Keratinocyte (primary cell): ENCODE data around the gene TEAD4. TPM values are rescaled to one million over a fixed set of nuclear protein-coding genes. Genes with fewer than 3 reads are reported as not detected.

Source experiments
- DNase-seq: peaks from one replicate; pipeline ENCODE4 v3.0.0-alpha.2; 2011; ENCODE audit warnings: low read depth, missing footprints, low spot score
- FAIRE-seq: peaks from 2 replicates; lab custom pipeline; 2011; peaks lifted over from hg19 to GRCh38; lab: Jason Lieb, UNC
- H2AFZ ChIP-seq: 2 replicates; pipeline ENCODE4 v1.6.0; 2012; ENCODE audit warnings: low read length, control low read depth, inconsistent platforms; ENCODE audit not compliant: control insufficient read depth
- H3K27ac ChIP-seq: 2 replicates; pipeline ENCODE4 v1.5.1; 2011; ENCODE audit warnings: low read length; ENCODE audit not compliant: control insufficient read depth, insufficient read depth
- H3K27me3 ChIP-seq: 3 replicates; pipeline ENCODE4 v1.6.0; 2011; ENCODE audit warnings: low read length; ENCODE audit not compliant: control insufficient read depth, insufficient read depth; ENCODE audit errors: extremely low read depth
- H3K36me3 ChIP-seq, 2 experiments: 2 replicates in 1 of 2; 3 replicates in 1 of 2; pipeline ENCODE4 v1.5.1; 2011; ENCODE audit warnings: low read length in 2 of 2, mild to moderate bottlenecking in 1 of 2; ENCODE audit not compliant: control insufficient read depth in 2 of 2, insufficient read depth in 2 of 2; ENCODE audit errors: extremely low read depth in 1 of 2
- H3K4me1 ChIP-seq: 3 replicates; pipeline ENCODE4 v1.5.1; 2011; ENCODE audit warnings: low read length; ENCODE audit not compliant: control insufficient read depth, insufficient read depth; ENCODE audit errors: extremely low read depth
- H3K4me2 ChIP-seq: 3 replicates; pipeline ENCODE4 v1.6.0; 2011; ENCODE audit warnings: low read depth, low read length; ENCODE audit not compliant: control insufficient read depth, insufficient read depth; ENCODE audit errors: extremely low read depth
- H3K4me3 ChIP-seq, 3 experiments: fragments of 200-600 bp in 1 of 3; sonication (generic) in 1 of 3; 2 replicates in 2 of 3; 3 replicates in 1 of 3; pipeline ENCODE4 v1.5.1; 2011 to 2016; ENCODE audit warnings: low read length in 3 of 3, mild to moderate bottlenecking in 3 of 3, control low read depth in 2 of 3, inconsistent platforms in 1 of 3, low read depth in 1 of 3, mixed read lengths in 1 of 3, mixed run types in 1 of 3, moderate library complexity in 1 of 3; ENCODE audit not compliant: control insufficient read depth in 2 of 3, insufficient read depth in 2 of 3; ENCODE audit errors: extremely low read depth in 1 of 3
- H3K79me2 ChIP-seq: 2 replicates; pipeline ENCODE4 v1.6.0; 2012; ENCODE audit warnings: low read length; ENCODE audit not compliant: control insufficient read depth, insufficient read depth
- H3K9ac ChIP-seq: 3 replicates; pipeline ENCODE4 v1.6.0; 2011; ENCODE audit warnings: low read length; ENCODE audit not compliant: control insufficient read depth, insufficient read depth; ENCODE audit errors: extremely low read depth
- H3K9me1 ChIP-seq: 3 replicates; pipeline ENCODE4 v1.6.0; 2011; ENCODE audit warnings: low read length; ENCODE audit not compliant: control insufficient read depth, insufficient read depth; ENCODE audit errors: extremely low read depth
- H3K9me3 ChIP-seq: 2 replicates; pipeline ENCODE4 v1.5.1; 2012; ENCODE audit warnings: low read depth, low read length; ENCODE audit not compliant: control insufficient read depth
- H4K20me1 ChIP-seq: 3 replicates; pipeline ENCODE4 v1.6.0; 2011; ENCODE audit warnings: low read length; ENCODE audit not compliant: control insufficient read depth, insufficient read depth; ENCODE audit errors: extremely low read depth
- CTCF ChIP-seq, 3 experiments: IDR thresholded peaks in 1 of 3; conservative IDR thresholded peaks in 1 of 3; optimal IDR thresholded peaks in 1 of 3; 2 replicates in 2 of 3; 3 replicates in 1 of 3; pipeline versions ENCODE3 to v1.5.1; 2011; ENCODE audit warnings: low read length in 3 of 3, mild to moderate bottlenecking in 3 of 3, moderate library complexity in 2 of 3, control low read depth in 1 of 3, inconsistent platforms in 1 of 3; ENCODE audit not compliant: insufficient read depth in 2 of 3; ENCODE audit errors: extremely low read depth in 1 of 3
- EZH2 ChIP-seq: IDR thresholded peaks from one replicate; pipeline ENCODE4 v1.6.1; 2012; ENCODE audit warnings: inconsistent platforms, mild to moderate bottlenecking, low read length, moderate library complexity
- dilution Hi-C: fragments of 300-500 bp; cut with MboI; formaldehyde crosslinking; loops from one replicate; pipeline ENCODE4 v1.7.0; 2020; ENCODE audit warnings: low sequenced_read_pairs; ENCODE audit not compliant: extremely low pct_ligation_motif_present
- polyA plus RNA-seq, 5 experiments: library from polyadenylated mRNA; depleted of rRNA in 3 of 5; stranded (reverse) in 3 of 5; stranded (forward) in 1 of 5; unstranded in 1 of 5; fragments of >200 nt; gene quantifications; 1 replicate in 1 of 5; 2 replicates in 3 of 5; 3 replicates in 1 of 5; pipeline versions ENCODE4 v1.2.1 to v1.2.3, GENCODE V29; 2011 to 2012; ENCODE audit warnings: missing spikeins in 2 of 5, low read depth in 1 of 5, low replicate concordance in 1 of 5

TEAD4 gene
- polyA plus RNA-seq, 1 donor (not counting 4 experiments of a cell fraction or from before 2014, with no cell fraction given) = 8.1 TPM

- no peak overlapping the region for H3K4me2 ChIP-seq
- dilution Hi-C loops = no loop called here
- H3K4me3 ChIP-seq = no peak overlapping the region
- no peaks in the 10 kb centered on the region for H3K27me3 ChIP-seq
- H4K20me1 ChIP-seq = no peaks in the 10 kb centered on the region
- no peak overlapping the region for H2AFZ ChIP-seq
- H3K4me1 ChIP-seq = no peaks in the 10 kb centered on the region
- FAIRE-seq (no peak), DNase-seq (no peak)
- H3K79me2 ChIP-seq = no peaks in the 10 kb centered on the region
- no peak for TF ChIP-seq EZH2
- H3K9me3 ChIP-seq = no peaks in the 10 kb centered on the region
- no peak overlapping the region for H3K27ac ChIP-seq
- peaks cover 2 to 4% of the 10 kb centered on the region in 2 experiments for H3K36me3 ChIP-seq
- H3K9me1 ChIP-seq = no peaks in the 10 kb centered on the region
- no peak overlapping the region for H3K9ac ChIP-seq
Observed at GRCh38 chr12:3012786-3013185, 53.6 kb downstream of the TEAD4 start.

- no peak for DNase-seq
Observed at GRCh38 chr12:3014641-3015040, 55.4 kb downstream of the TEAD4 start.

More at GRCh38 chr12:3014641-3015040, 55.4 kb downstream of the TEAD4 start:
- H3K79me2 ChIP-seq = no peaks in the 10 kb centered on the region
- peaks cover 2 to 4% of the 10 kb centered on the region in 2 experiments for H3K36me3 ChIP-seq
- H3K9ac ChIP-seq = no peak overlapping the region
- H3K4me1 ChIP-seq = no peaks in the 10 kb centered on the region
- no peaks in the 10 kb centered on the region for H4K20me1 ChIP-seq
- no peak for FAIRE-seq
- no peaks in the 10 kb centered on the region for H3K27me3 ChIP-seq
- no peak overlapping the region for H3K27ac ChIP-seq
- dilution Hi-C loops = no loop called here
- TF ChIP-seq EZH2 (no peak), CTCF (optimal IDR thresholded peaks at IDR 0.05 in 1 of 3, IDR thresholded peaks at IDR 0.05 in 1 of 3, conservative IDR thresholded peaks at IDR 0.05 in 1 of 3; ENCODE audit: extremely low read depth in 1 of 3, insufficient read depth in 2 of 3, low read length in 3 of 3) (no peak)
- H2AFZ ChIP-seq = no peak overlapping the region
- H3K9me3 ChIP-seq = no peaks in the 10 kb centered on the region
- H3K4me2 ChIP-seq = no peak overlapping the region
- H3K4me3 ChIP-seq = no peak overlapping the region
- no peaks in the 10 kb centered on the region for H3K9me1 ChIP-seq
